SK-N-DZ (cell line): ENCODE measurements around the gene HSD17B12.

ENCODE experiments used
- DNase-seq: peaks from one replicate; pipeline ENCODE4 v3.0.0-alpha.2; 2015; ENCODE audit warnings: low spot score

The HSD17B12 gene

DNA sequence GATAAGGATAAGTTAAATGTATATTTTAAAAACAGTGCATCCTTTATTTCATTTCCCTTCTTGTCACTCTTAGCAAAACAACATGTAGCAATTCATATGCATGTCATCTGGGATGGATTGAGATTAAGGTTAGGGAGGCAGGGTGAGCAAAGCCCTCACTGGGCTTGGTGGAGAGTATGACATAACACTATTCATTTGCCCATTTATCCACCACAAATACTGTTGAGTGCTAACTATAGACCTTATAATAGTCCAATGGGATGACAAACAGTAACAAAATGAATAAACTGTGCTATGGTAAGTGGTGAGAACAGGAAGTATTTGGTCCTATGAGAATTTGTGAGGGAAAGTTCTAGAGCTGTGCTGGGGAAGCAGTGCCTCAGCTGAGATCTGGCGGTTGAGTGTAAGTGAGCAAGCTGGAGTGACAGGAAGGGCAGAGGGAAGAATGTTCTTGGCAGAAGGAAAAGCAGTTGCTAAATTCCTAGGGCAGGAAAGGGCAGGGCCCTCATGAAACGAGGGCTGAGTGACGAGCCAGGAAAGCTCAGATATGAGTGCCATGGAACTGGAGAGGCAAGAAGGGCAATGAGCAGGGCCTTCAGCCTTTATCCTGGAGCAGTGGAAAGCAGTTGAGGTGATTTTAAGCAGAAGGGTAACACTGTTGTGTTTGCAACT is 6.7 kb downstream of the HSD17B12 start:
- no peak for DNase-seq

DNA sequence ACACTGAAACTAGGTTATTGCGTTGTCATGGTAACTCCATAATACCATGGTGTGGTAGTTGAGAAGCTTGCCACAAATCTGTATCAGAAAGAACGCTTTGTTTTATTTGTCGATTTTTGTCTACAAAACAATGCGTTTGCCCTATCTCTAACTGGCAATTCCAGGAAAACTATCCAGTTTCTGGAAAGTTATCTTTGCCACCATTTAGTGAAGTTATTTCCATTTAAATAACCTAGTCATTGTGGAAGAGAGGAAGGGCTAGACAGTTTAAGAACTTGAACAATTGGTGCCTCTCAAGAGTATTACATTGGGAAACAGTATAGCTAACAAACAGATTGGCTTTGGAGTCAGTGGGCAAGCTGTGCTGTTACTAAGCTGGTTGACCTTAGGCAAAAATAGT is 7.9 kb downstream of the HSD17B12 start:
- no peak for DNase-seq

DNA sequence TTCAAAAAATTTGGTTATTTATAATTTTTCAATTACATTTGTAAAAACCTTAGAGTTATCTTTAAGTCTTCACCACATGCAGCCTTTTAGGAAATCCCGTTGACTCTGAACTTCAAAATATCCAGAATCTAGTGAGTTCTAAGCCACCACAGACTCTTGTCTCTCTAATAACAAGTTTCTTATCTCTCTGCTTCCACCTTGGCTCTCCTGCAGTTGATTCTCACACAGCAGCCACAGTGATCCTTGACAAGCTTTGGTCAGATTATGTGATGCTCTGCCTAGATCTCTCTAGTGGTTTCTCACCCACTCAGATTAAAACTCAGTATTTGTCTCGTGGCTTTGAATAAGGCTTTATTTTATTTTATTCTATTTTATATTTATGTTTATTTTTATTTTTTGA is 8.6 kb downstream of the HSD17B12 start:
- no peak for DNase-seq

DNA sequence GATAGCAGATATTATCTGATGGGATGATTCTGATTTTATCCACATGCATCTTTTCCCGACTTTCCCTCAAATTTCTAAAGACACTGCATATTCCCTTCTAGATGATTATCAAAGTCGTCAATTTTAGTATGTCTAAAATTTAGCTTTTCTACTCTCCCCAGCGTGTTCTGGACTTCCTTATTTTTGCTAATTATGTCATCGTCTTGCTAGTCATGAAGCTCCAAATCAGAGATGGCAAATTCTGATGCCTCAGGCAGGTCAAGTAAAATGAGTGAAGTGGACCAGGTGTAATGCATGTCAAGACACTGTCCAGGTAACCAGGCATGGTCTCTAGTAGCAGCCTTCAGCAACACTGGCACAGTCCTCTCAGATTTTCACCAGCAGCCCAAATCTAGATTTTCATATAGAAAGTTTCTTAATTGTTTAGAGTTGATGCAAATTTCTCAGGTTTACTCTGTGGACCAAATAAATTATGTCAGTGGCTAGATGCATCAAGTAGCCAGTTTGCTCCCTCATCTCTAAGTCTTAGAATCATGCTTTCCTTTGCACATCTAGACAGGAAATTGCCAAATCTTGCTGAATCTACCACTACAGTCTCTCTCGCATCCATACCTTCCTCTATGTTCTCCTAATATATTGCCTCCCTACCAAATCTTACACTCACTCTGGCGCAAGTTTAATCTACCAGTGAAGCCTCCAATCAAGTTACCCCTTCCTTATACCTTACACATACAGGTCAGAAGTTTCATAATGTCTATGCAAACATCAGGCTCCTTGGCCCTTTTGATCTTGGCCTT is 10.6 kb downstream of the HSD17B12 start:
- no peak for DNase-seq

DNA sequence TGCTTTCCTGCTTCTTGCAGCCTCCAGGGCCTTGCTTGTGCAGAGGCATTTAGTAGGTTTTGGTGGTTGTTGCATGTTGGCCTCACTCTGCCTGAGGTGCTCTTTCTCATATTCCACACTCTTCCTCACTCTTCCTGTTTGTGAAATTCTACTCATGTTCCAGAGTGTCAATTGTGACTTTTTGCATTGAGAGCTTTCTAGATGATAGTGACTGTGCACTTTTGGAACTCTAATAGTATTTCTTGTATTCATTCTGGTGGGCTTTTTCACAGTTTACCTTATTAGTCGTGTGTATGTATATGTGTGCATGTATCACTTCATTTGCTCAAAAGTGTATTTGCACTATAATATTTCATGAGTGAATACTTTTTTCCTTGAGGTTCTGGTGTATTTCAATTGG is 11.3 kb downstream of the HSD17B12 start:
- DNase-seq = no peak

DNA sequence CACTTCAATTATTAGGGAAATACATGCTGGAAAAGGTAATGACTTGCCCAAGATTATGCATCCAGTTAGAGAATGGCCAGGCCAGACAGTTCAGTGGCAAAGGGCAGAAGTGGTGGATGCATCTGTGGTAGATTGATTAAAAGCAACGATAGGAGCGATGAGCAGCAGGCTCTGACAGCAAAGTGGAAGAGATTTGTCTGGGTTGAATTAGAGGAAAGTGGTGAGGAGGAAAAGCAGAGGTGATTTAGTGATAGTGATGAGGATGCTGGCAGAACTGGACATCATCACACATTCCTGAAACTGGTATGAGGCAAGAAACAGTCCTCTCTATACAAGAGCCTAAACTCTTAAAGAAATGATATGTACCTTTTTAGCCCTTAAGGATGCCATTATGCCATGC is 12.5 kb downstream of the HSD17B12 start:
- DNase-seq = peak; percentile 89

DNA sequence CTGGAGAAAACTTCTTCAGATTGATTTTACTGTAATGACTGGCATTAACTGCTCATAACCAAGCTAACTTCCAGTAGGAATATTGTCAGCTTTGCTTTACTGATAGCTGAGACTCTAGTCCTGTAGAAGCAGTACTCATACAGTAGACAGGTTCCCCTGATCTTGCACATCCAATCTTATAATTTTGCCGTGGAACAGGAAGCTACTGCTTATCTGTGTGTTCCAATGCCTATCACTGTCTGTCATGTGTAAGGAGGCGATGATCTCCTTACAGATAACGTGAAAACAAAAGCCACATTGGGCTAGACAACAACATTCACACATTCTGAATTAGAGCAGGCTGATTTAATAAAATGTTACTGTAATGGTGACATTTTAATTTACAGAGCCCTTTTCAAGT is 13.2 kb downstream of the HSD17B12 start:
- DNase-seq = peak; percentile 61

DNA sequence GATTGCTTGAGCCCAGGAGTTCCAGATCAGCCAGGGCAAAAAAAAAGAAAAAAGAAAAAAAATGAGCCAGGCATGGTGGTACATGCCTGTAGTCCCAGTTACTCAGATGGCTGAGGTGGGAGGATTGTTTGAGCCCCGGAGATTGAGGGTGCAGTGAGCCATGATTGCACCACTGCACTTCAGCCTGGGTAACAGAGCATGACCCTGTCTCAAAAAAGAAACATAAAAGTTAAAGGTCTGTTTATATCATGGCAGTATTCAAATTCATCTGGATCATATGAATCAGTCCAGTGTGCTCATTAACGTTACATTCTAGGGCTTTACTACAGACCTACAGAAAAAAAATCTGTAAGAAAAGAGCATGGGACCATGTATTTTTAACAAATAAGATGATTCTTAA is 13.9 kb downstream of the HSD17B12 start:
- no peak for DNase-seq

DNA sequence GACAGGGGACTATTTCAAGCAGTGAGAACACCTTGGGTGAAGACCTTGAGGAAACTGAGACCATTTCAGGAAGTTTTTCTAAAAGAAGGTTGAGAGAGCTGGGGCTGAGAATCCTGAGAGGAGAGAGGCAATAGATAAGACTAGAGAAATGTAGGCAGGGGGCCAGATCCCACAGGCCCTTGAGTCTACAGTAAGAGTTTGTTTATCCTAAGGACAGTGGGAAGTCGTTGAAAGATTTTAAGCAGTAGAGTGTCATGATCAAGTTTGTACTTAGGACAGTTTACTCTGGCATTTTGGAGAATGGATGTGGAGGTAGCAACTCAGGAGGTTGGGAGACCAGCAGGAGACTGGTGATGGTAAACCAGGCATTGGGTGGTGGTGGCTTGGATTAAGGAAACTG is 17.1 kb downstream of the HSD17B12 start:
- no peak for DNase-seq

DNA sequence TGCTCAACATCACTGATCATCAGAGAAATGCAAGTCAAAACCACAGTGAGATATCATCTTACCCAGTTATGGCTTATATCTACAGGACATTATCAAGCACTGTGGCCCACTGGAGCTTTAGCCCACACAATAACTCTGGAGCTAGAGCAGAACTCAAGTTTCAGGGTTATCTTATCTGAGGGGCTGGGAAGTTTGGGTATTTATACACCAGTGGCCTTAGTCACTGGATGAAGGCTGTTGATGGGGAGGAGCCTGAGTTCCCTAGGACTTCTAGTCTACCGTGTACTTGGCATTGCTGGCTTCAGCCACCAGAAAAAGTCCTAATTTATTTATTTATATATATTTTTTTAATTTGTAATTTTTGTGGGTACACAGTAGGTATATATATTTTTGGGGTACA is 19.3 kb downstream of the HSD17B12 start:
- DNase-seq = no peak

DNA sequence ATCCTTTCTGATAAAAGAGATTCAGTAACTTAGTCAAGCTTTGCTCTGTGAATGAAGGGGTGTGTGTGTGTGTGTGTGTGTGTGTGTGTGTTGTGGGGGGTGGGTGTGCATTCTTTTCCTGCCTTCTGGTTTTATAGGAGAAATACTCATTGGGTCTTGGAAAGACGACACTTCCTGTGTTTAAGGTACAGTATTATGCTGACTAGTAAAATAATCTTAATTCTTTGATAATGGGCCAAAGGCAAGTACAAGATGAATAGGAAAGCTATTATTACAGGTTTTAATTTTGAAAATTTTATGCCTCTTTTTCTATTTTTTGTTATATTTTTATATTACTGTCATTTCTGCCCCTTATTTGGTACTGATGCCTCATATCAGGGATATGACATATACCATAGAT is 26.1 kb downstream of the HSD17B12 start:
- DNase-seq = no peak

DNA sequence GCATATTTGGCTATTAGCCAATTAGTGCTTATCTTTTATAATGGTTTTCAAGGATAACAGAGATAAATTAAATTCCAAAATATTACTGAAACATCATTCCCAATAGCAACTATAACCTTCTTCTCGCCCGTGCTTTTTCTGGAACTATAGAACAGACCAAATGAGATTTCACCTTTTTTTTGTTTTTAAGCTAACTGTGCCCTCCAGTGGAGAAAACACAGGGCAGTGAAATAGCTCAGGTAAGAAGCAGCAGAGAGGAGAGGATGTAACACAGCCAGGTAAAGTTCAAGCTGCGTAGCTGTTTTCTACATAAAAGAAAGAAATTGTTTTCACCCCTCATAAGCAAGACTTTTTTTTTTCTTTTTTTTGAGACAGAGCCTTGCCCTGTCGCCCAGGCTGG is 28.2 kb downstream of the HSD17B12 start:
- peak; percentile 28 for DNase-seq

DNA sequence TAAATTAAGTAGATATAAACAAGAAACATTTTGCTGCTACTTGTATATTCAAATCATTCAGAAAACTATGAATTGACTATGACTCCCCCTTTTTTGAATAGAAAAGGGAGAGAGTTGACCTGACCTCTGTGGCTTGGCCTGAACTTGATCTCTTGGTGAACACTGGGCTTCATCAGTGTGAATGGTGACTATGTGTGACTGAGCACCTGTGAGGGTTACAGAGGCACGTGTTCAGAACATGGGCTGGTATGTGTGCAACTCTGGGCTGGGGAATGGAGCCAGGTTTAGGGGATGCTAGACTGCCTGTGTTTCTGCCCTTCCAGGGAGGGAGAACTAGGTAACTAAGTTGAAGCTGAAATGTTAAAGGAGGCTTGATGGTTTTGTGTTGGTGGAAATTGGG is 29.2 kb downstream of the HSD17B12 start:
- DNase-seq = no peak

DNA sequence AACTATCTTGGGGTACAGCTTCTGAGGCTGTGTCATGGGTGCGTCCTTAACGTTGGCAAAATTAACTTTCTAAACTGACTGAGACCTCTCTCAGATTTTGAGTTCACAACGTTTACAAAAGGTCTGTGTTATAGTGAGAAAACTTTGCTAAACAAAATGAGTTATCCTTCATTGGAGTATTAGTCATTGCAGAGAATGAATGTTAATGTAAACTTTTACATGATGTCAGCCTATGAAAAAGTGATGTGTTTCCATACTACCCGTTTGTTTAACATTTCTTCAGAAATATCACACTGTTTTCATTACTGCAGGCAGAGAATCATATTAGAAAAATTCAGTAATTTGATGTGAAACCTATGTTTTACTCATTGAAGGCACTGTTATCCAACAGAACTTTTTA is 32.1 kb downstream of the HSD17B12 start:
- no peak for DNase-seq

DNA sequence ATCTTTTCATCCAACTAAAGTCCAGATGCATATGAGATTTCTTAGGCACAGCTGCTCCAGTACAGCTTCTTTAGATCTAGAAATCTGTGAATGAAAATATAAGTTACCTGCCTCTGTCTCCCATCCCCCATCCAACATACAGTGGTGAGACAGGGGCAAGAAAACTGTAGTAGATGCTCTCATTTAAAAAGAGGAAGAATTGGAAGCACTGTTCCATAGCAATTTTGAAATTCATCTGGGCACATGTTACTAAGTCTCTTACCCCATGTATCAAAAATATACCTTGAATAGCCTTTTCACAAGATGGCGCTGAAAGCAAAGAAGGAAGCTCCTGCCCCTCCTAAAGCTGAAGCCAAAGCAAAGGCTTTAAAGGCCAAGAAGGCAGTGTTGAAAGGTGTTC is 37.8 kb downstream of the HSD17B12 start:
- no peak for DNase-seq

DNA sequence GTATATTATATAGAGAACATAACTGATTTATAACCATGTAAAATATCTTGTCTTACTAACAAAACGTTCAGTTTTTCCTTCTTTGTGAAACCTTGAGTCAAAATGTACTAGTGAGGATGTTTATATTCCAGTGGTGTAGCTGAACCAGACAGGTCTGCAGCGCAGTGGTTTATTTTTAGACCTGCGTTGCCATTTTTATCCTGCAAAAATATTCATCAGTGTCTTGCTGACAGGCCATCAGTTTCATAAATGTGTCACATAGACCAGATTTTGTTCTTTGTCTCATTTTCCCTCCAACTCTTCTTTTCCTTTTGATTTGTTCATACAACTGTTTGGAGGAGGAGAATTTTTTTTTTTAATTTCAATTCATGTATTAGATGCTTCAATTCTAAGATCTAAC is 43.1 kb downstream of the HSD17B12 start:
- no peak for DNase-seq

DNA sequence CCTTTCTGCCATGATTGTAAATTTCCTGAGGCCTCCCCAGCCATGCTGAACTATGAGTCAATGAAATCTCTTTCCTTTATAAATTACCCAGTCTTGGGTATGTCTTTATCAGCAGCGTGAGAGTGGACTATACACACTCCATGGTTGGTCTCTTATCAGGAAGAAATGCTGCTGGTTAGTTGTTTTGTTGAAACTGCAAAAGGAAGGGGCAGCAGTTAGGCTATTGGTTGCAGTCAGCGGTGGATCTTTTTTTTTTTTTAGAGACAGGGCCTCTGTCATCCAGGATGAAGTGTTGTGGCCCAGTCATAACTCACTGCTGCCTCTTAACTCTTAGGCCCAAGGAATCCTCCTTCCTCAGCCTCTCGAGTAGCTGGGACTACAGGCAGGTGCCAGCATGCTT is 51.7 kb downstream of the HSD17B12 start:
- DNase-seq = no peak

DNA sequence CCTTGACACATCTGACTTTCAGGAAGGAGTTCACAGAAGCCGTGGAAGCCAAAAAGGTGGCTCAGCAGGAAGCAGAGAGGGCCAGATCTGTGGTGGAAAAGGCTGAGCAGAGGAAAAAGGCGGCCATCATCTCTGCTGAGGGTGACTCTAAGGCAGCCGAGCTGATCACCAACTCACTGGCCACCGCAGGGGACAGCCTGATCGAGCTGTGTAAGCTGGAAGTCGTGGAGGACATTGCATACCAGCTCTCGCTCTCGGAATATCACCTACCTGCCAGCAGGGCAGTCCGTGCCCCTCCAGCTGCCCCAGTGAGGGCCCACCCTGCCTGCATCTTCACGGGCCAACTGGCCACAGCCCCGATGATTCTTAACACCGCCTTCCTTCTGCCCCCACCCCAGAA is 53.7 kb downstream of the HSD17B12 start:
- no peak for DNase-seq

DNA sequence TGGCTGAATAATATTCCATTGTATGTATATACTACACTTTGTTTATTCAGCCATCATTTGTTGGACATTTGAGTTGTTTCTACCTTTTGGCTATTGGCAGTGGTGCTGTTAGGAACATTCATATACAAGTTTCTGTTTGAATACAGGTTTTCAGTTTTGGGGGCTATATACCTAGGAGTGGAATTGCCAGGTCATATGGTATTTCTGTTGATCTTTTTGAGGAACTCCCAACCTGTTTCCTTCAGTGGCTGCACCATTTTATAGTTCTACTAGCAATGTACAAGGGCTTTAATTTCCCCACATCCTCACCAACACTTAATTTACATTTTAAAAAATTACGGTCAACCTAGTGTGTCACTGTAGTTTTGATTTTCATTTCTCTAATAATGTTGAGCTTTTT is 54.6 kb downstream of the HSD17B12 start:
- DNase-seq = no peak

DNA sequence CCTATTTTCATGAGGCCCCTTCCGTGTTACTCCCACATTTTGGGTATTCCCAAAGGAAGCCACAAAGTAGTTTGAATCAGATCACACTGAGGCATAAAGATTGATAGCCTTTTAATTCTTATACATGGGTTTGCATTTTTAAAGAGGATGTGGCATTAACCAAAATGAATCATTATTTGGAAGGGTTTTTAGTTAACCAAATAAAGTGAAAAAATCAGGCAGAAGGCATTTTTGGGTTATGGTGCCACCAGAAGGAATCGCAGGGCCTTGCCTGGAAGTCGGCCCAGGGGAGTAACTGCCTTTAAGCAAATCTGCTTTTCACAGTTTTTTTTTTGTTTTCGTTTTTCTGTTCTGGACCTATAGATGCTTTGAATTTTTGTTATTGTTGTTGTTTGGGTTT is 55.4 kb downstream of the HSD17B12 start:
- no peak for DNase-seq

DNA sequence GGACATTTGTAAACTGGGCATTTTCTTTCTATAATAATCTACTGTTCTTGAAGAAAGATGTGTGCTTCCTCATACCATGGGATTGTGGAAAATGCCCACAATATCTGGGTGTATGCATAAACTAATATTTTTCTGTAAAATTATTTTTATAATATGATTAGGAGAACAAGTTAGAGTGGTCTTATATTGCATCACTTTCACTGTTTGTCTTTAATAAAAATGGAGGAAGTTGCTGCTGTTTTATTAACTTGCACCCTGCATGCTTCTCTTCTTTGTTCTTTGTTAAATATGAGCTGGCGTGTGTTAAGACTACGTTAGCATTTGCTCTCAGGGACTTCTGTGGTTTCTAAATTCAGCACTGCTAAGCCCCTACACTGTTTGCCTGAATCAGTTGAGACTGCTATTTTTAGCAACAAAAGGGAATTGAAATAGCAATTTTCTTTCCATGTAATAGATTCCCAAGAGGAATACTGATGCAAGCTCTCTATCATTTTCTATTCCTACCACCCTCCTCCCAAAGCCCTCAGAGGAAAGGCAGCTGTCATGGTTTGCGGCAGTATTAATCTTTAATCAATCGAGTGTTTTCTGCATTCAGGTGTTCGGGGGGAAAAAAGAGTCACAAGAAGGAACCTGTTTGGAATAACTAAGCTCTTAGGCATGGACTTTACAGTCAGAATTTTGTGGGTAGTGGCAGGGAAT is 56.1 kb downstream of the HSD17B12 start:
- no peak for DNase-seq

DNA sequence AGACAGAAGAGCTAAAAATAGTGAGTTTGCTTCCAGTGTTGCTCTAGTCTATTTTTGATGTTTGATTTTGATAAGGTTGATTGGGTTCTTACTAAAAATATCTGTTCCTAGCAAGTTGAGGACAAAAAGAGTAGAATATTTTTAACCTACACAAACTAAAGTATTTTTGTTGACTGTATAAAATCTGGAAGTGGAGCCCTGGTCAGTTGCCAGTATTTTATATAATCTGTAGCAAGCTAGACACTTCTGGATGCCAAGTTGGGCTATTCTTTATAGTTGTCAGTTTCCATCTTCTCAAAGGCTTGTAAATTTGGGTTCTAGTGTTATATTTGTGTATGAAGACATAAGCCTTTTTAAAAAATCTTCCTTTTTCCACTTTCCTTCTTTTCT is 56.7 kb downstream of the HSD17B12 start:
- DNase-seq = no peak
